Right renal pelvis (tissue), 4 donors: ENCODE results near the gene HES2. TPM values are rescaled to one million over a fixed set of nuclear protein-coding genes. Genes with fewer than 3 reads are reported as not detected.

ENCODE experiments used
- polyA plus RNA-seq, 4 donors: library from polyadenylated mRNA; unstranded; fragments of 120-200 nt; gene quantifications; one replicate each; pipeline ENCODE4 v1.2.1, GENCODE V29; 2013; ENCODE audit not compliant: insufficient read length in 4 of 4

Gene HES2
- polyA plus RNA-seq, 4 donors, result 0.27 to 0.73 (median 0.53) TPM

Other genes starting within 250 kb of the HES2 start
- gene CHD5, start 239.6 kb downstream of the HES2 start, polyA plus RNA-seq, result under 1 TPM; 0.21 to 0.43 (median 0.35) TPM
- 100 to 1,000 TPM; 534 to 695 (median 662) TPM for gene RPL22, start 220.3 kb downstream of the HES2 start, polyA plus RNA-seq
- gene RNF207, start 213.8 kb downstream of the HES2 start, polyA plus RNA-seq, result 10 to 100 TPM; 21.4 to 26.4 (median 23.0) TPM
- 10 to 100 TPM; 60.9 to 67.3 (median 66.1) TPM for gene ICMT, start 184.0 kb downstream of the HES2 start, polyA plus RNA-seq
- gene HES3, start 175.7 kb downstream of the HES2 start, polyA plus RNA-seq, result not detected
- gene GPR153, start 158.8 kb downstream of the HES2 start, polyA plus RNA-seq, result 1 to 10 TPM; 7.2 to 9.3 (median 7.7) TPM
- gene ACOT7, start 26.2 kb downstream of the HES2 start, polyA plus RNA-seq, result 10 to 100 TPM; 28.7 to 35.0 (median 31.5) TPM
- gene ESPN, start 4.9 kb upstream of the HES2 start, polyA plus RNA-seq, result 10 to 100 TPM; 10.1 to 21.6 (median 16.9) TPM
- gene TNFRSF25, start 46.3 kb upstream of the HES2 start, polyA plus RNA-seq, result 10 to 100 TPM; 11.1 to 13.8 (median 12.5) TPM
- gene PLEKHG5, start 71.7 kb upstream of the HES2 start, polyA plus RNA-seq, result 10 to 100 TPM; 12.6 to 18.0 (median 13.3) TPM
- 10 to 100 TPM; 15.4 to 19.1 (median 16.3) TPM for gene NOL9, start 134.6 kb upstream of the HES2 start, polyA plus RNA-seq
- gene TAS1R1, start 135.4 kb upstream of the HES2 start, polyA plus RNA-seq, result under 1 TPM in 3 of 4 donors, not detected in 1; 0.07 to 0.15 (median 0.13) TPM
- 10 to 100 TPM; 24.1 to 35.8 (median 28.1) TPM for gene ZBTB48, start 160.1 kb upstream of the HES2 start, polyA plus RNA-seq
- gene KLHL21, start 182.9 kb upstream of the HES2 start, polyA plus RNA-seq, result 10 to 100 TPM; 14.9 to 16.6 (median 15.2) TPM
- gene PHF13, start 193.8 kb upstream of the HES2 start, polyA plus RNA-seq, result 10 to 100 TPM; 24.8 to 26.8 (median 26.2) TPM
- gene THAP3, start 204.9 kb upstream of the HES2 start, polyA plus RNA-seq, result 10 to 100 TPM; 17.5 to 22.8 (median 19.2) TPM